Measurements from ENCODE around the gene MPP3. TPM values are rescaled to one million over a fixed set of nuclear protein-coding genes. Genes with fewer than 3 reads are reported as not detected.

Gene MPP3
- polyA plus RNA-seq, 3 donors, result 1.5 TPM; not detected in 2

- no peaks in the 10 kb centered on the region for H3K9me3 Mint-ChIP-seq
Measured at GRCh38 chr17:43822570-43823190, 10.3 kb downstream of the MPP3 start.

GRCh38 chr17:43820759-43821158, 12.2 kb downstream of the MPP3 start:
- Mint-ChIP-seq H3K27me3 (ENCODE audit: low read depth in 3 of 3) (peaks cover 0 to 1% (median 0%) of the 10 kb centered on the region in 3 donors), H3K27ac (no peak overlapping the region), H3K9me3 (no peaks in the 10 kb centered on the region), H3K4me1 (peaks cover 4% of the 10 kb centered on the region), H3K4me3 (no peak overlapping the region), H3K36me3 (peaks cover 4 to 8% of the 10 kb centered on the region in 2 donors)
- no peak overlapping the region for H3K9ac ChIP-seq (ENCODE audit: insufficient read depth, low read length, poor library complexity, severe bottlenecking)
- 97% methylated on average over 9 of the region's 14 CpGs for WGBS (ENCODE audit: insufficient coverage)
- H3K4me2 ChIP-seq (replicated peaks; ENCODE audit: extremely low read depth, low read length, poor library complexity, severe bottlenecking), result no peak overlapping the region
- TF ChIP-seq CTCF (IDR thresholded peaks at IDR 0.05), result no peak
- H3K9me3 ChIP-seq (replicated peaks in 1 of 2; ENCODE audit: control insufficient read depth in 1 of 2, insufficient read depth in 1 of 2, low read length in 2 of 2), result no peaks in the 10 kb centered on the region
- no peaks in the 10 kb centered on the region for H3K4me1 ChIP-seq (ENCODE audit: control insufficient read depth in 1 of 2, insufficient read depth in 2 of 2, low read length in 2 of 2)
- H2AFZ ChIP-seq (ENCODE audit: insufficient read depth, low read depth, low read length, poor library complexity, severe bottlenecking), result no peak overlapping the region
- no peaks in the 10 kb centered on the region for H3K79me2 ChIP-seq (ENCODE audit: insufficient read depth, low read length)
- H3K36me3 ChIP-seq (replicated peaks in 1 of 2; ENCODE audit: control insufficient read depth in 1 of 2, insufficient read depth in 2 of 2, low read length in 2 of 2), result no peaks in the 10 kb centered on the region
- no peak overlapping the region for H3K27ac ChIP-seq (ENCODE audit: low read depth in 1 of 2, low read length in 2 of 2)
- no peaks in the 10 kb centered on the region for H4K20me1 ChIP-seq (ENCODE audit: insufficient read depth, low read length)
- no peaks in the 10 kb centered on the region for H3K27me3 ChIP-seq (ENCODE audit: control insufficient read depth in 2 of 2, insufficient read depth in 2 of 2, low read length in 2 of 2)
- DNase-seq, result no peak
- no peak overlapping the region for H3K4me3 ChIP-seq (replicated peaks in 1 of 3; ENCODE audit: low read depth in 2 of 3, low read length in 3 of 3)
- intact Hi-C loops (cut with micrococcal nuclease), result no loop called here

More at GRCh38 chr17:43822570-43823190, 10.3 kb downstream of the MPP3 start:
- Histone ChIP-seq H3K4me2 (replicated peaks; ENCODE audit: extremely low read depth, low read length, poor library complexity, severe bottlenecking) (no peak overlapping the region), H3K27ac (ENCODE audit: low read depth in 1 of 2, low read length in 2 of 2) (no peak overlapping the region), H2AFZ (ENCODE audit: insufficient read depth, low read depth, low read length, poor library complexity, severe bottlenecking) (no peak overlapping the region), H3K36me3 (replicated peaks in 1 of 2; ENCODE audit: control insufficient read depth in 1 of 2, insufficient read depth in 2 of 2, low read length in 2 of 2) (no peaks in the 10 kb centered on the region), H3K9ac (ENCODE audit: insufficient read depth, low read length, poor library complexity, severe bottlenecking) (no peak overlapping the region), H3K79me2 (ENCODE audit: insufficient read depth, low read length) (no peaks in the 10 kb centered on the region), H3K4me3 (replicated peaks in 1 of 3; ENCODE audit: low read depth in 2 of 3, low read length in 3 of 3) (no peak overlapping the region), H4K20me1 (ENCODE audit: insufficient read depth, low read length) (no peaks in the 10 kb centered on the region), H3K9me3 (replicated peaks in 1 of 2; ENCODE audit: control insufficient read depth in 1 of 2, insufficient read depth in 1 of 2, low read length in 2 of 2) (no peaks in the 10 kb centered on the region), H3K27me3 (ENCODE audit: control insufficient read depth in 2 of 2, insufficient read depth in 2 of 2, low read length in 2 of 2) (no peaks in the 10 kb centered on the region), H3K4me1 (ENCODE audit: control insufficient read depth in 1 of 2, insufficient read depth in 2 of 2, low read length in 2 of 2) (no peaks in the 10 kb centered on the region)
- TF ChIP-seq CTCF (IDR thresholded peaks at IDR 0.05), result no peak
- Mint-ChIP-seq H3K4me3 (no peak overlapping the region), H3K27me3 (ENCODE audit: low read depth in 3 of 3) (peaks cover 0 to 1% (median 0%) of the 10 kb centered on the region in 3 donors), H3K27ac (no peak overlapping the region), H3K4me1 (peaks cover 4% of the 10 kb centered on the region), H3K36me3 (peaks cover 4 to 8% of the 10 kb centered on the region in 2 donors)
- DNase-seq, result no peak
- intact Hi-C loops (cut with micrococcal nuclease), result no loop called here
- WGBS (ENCODE audit: insufficient coverage), result no CpG with 5 or more reads among the region's 5 CpGs

Measured in CD14-positive monocyte (primary cell).